OCI-M1 (cell line): ENCODE results near the gene SF1.

ENCODE experiments used
- DNase-seq: peaks from one replicate; lab custom pipeline; 2025; lab: John Stamatoyannopoulos, UW

SF1 gene

DNA sequence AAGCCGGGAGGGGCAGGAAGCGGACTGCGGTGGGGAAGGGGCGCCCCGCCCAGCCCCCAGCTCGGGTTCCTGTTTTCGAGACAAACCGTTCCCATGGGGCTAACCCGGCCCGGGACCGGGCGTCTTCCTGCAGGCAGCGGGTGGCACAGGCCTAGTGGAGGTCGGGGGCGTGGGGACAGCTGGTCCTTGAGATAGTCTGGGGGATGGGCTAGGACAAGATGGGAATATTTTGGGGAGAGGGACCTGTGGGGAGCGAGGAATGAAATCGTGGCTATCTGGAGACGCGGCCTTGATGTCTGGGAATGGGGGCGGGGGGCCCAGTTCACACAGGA is 33.2 kb downstream of the SF1 start:
- DNase-seq, result peak; percentile 78

DNA sequence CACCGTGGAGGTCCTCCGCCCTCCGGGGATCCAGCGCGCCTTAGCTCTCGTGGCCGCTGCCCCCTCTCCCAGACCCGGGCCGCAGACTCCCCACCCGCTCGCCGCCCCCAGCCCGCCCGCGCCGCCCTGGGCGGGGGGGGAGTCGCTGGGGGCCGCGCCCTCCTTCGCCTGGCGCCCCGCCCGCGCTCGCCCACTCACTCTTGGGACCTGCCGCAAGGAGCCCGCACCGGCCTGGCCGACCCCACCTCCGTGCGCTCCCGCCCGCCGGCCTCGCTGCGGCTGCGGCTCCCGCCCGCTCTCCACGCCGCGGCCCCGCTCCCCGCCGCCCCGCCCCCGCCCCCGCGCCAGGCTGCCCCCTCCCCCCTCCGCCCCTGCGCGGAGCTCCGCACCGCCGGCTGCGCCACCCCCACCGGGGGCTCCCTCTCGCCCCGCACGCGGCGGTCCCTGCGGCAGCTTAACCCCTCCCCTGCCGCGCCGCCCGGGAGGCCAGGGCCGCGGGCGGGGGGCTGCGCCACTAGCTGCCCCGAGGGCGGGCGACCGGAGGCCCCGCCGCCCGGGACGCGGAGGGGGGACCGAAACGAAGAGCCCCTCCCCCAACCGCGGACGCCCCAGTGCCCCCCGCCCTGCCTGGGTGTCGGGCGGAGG is 33.7 kb downstream of the SF1 start:
- no peak for DNase-seq

GRCh38 chr11:64743591-64744543 is 34.5 kb downstream of the SF1 start, which contains the start of gene RASGRP2:
Gene RASGRP2 (minus strand): TSS chr11:64744142. CDS start chr11:64742866, 1,276 bp downstream.
- peak; percentile 93 for DNase-seq

DNA sequence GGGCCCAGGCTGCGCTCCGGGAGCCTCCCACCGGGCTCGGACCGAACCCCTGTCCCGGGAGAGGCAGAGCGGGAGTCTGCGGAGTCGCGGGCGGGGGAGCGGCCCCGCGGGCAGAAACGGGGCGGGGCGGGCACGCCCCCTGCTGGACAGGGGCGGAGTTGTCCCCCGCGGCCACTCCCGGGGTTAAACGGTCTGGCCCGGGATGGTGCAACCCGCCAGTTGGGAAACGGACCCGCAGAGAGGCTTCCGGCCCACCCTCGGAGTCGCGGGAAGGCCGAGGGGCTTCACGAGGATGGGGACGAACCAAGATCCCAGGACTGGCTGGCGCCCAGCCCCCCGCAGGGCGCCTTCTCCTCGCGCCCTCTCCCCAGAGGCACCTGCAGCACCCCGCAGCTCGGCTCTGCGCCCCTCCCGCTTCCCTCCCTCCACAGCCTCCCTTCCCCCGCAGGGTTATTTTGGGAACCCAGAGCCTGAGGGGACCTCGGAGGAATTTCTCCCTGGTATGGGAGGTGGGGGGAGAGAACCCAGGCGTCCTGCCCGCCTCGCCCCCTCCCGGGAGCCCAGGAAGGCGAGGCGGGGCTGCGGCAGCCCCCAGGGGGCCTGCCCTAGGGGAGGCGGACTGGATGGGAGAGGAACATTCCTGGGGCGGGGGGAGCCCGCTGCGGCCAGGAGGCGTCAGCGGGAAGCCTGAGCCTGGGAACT is 35.3 kb downstream of the SF1 start:
- peak; percentile 87 for DNase-seq

DNA sequence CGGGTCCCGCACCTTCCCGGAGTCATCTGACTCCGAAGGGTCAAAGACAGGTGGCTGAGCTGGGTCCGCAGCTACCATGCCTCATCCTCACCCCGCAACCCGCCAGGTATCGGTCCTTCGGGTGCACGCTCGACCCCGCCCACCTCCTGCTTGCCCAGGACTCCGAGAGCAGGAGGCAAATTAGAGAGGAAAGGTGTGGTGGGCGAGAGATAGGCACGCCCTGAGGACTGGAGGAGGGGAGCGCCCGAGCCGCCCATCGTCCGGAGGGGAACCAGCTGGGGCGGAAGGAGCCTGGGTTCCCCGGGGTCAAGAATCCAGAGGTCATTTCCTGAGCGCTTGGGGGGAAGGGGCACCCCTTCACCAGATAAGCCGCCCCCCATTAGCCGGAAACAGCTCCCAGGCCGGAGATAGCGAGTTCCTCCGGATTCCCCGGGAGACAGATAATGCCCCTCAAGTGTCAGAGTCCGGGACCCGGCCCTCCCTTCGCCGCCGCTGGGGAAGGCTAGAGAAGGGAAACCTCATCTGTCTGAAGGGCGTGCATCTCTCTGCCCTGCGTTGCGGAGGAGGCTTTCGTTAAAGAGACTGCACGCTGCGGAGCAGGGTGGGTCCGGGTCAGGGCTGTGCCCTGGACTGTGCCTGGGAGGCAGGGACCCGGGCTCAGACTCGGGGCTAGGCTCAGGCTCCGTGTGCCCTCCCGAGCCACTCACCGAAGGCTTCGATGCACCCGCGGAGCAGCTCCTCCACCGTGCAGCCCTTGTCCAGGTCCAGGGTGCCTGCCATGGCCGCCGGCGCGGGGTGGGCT is 36.1 kb downstream of the SF1 start:
- DNase-seq, result peak; percentile 73

- DNase-seq, result no peak
These were observed 36.8 kb downstream of the SF1 start for GRCh38 chr11:64741375-64742086.

GRCh38 chr11:64739871-64740270 is 38.5 kb downstream of the SF1 start:
- no peak for DNase-seq

- DNase-seq, result no peak
These were observed 41.7 kb downstream of the SF1 start for GRCh38 chr11:64736654-64737053.

GRCh38 chr11:64735725-64736259 is 42.5 kb downstream of the SF1 start:
- DNase-seq, result no peak

DNA sequence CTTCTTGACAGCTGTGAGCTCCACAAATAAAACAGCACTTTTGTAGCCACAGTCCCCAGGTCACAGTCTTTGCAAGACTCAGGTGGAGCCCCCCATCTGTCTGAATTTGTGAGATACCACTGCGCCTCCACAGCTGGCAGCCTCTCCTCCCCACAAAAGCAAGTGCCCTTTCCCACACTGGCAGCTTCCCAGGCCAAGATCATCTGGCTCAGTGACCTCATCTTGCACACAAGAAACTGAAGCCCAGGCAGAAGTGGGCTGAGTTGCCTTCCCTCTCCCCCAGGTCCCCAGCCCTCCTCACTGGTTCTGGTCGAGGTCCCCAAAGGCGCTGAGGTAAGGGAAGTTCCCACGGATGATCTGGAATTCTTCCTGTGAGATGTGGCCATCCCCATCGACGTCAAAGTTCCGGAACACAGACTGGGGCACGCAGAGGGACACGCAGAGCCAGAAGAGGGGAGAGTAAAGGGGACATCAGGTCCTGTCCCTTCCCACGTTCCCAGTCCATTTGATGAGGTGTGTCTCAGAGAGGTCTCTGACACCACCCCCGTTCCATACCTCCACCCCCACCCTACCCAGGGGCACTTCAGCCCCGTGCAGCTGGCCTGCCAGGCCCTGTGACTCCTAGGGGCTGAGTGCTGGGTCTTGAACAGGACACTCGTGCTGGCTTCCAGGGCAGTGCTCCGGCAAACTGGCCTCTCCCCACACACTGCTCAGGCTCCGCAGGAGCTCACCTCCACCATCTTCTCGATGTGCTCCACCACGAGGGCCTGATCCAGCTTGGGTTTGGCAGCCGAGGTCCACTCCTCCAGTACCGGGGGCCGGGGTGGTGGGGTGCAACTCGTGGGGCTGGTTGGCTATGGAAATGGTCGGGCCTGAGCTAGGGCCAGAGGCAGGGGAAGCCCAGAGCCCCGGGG is 43.3 kb downstream of the SF1 start:
- DNase-seq, result no peak

DNA sequence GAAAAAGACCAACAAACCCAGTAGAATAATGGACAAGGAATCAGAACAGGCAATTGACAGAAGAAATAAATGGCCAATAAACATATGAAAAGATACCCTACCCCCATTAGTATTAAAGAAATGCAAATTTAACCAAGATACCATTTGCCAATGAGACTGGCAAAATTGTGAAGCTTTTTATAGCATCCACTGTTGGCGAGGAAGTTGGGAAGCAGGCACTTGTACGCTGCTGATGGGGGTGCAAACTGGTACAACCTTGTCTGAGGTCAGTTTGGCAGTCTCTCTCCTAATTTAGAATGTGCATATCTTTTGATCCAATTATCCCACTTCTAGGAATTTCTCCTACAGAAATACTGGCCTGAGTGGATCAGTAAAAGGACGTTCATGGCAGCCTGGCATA is 46.7 kb downstream of the SF1 start:
- no peak for DNase-seq

DNA sequence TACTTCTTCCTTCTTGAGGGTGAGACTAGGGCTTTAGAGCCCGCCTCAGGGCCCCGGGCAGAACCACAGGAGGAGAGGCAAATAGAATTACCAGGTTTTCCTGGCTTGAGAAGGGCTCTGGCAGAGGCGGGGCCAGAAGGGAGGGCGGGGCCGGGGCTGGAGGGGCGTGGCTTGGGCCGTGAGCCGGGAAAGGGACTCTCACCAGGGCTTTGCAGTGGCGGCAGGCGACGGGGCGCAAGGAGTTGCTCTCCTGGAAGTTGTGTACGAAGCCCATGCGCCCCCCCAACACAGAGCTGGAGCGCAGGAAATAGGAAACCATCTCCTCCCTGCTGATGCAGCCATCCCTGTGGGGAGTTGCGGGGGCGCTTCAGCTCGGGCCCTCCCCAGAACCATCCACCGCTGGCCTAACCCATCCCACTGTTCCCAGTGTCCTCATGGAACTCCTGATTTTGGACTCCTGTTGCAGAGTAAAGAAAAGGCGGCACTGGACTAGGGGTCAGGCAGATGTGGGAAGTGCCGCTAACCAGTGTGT is 48.4 kb downstream of the SF1 start:
- no peak for DNase-seq

DNA sequence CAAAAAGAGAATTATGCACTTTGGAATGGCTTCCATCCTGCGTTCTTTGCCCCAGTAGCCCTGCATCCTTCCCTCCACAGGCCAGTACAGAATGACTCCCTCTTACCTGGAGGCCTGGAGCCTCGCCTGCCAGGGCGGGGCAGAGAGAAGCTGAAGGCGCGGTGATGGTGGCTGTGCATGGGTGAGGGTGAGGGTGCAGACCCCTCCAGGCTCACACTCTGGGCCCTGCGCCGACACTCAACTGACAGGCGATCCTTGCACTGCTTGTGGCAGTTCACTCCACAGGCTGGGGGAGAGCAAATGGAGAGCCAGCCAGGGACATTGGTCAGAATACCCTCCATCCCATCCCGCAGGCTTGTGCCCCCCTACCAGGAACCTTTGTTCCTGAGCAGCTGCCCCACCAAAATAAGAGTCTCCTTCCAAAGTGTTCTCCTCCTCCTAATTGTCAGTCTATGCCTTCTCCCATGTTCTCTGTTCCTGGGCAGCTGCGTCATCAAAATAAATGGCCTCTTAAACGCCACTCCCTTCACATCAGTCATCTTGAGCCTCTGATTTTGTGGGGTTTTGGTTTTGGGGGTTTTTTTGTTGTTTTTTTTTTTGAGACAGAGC is 49.5 kb downstream of the SF1 start:
- DNase-seq, result no peak

GRCh38 chr11:64726867-64727530 is 51.3 kb downstream of the SF1 start:
- no peak for DNase-seq

DNA sequence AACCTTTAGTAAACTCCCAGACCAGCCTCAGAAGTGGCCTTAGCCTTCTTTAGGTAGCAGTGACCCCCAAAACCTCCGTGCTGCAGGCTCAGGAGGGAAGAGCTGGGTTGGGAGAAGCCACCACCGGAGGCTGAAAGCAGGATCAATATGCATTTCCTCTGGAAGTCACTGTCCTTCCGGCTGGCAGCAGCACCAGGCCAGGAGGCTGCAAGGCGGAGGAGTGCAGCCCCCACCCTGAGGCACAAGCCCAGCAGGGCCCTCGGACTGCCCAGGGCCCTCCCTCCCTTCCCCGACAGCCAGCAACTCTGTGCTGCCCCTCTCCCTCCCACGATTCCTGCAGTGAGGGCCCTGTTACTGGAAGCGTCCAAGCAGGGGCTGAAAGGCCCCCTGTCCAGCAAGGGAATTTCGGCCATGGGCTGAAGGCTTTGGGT is 52.1 kb downstream of the SF1 start:
- no peak for DNase-seq

DNA sequence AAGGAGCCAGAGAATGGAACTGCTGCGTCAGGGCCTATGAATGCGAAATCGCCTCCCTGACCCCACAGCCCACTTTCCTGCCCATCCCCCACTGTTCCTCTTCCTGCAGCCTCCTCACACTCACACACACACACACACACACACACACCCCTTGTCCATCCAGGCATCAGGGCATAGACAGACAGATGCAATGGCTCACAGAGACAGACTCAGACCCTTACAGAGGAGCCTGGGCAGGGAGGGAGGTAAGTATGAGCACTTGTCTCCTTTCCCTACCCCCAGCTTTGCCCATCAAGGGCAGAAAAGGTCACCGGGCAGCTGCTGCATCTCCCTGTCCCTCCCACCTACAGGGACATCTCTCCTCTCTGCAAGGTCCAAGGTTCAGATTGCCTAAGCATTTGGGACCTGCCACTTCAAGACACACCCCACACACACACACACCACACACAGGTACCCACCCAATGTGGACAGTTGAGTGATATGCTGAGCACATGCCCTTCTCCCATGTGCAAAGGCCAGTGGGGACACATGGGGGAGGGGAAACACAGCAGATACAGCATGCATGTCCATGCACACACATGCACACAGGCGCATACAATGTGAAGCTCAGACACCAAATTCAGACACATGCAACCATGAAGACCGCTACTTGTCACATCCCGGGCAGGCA is 53.3 kb downstream of the SF1 start:
- DNase-seq, result no peak

DNA sequence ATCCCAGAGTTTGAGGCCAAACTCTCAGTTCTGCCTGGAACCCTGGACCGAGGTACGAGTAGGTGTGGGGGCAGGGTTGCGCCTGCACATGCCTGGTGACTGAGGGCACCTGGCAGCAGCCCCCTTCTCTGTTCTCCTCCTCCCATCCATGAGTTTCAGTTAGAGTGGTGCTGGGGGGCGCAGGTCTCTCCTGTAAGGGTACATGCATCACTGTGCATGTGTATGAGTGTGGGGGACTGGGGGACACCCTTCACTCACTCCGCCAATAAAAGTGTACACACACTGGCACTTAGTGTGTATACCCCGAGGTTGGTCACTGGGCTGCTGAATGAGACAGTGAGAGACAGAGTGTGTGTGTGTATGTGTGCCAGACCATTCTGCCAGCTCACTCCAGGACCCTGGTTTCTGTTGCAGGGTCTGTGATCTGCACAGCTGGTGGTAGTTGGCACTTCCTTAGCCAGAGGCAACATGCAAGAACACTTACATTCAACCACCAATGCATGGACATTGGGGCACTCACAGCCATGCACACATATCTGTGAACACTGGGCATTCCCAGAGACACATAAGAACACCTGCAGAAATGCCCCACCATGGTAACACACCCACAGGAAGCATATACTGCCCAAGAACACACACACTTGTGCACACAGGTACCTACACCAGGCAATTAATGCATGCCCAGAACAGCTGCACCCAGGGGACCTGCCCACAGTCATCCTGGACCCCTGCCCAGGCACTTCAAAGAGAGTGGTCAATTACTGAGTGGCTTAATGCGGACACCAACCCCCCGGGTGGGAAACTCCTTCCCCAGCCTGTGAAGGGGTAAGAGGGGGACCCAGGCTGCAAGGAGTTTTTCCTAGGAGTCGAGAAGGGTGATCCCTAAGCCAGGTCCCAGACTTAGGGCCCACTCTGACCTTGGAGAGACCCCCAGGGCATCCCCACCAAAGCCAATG is 54.2 kb downstream of the SF1 start:
- no peak for DNase-seq
